Activated B cell treated with CpG ODN at 0.5 μM for 24 hours (primary cell): ENCODE data around the gene HBB. TPM values are rescaled to one million over a fixed set of nuclear protein-coding genes. Genes with fewer than 3 reads are reported as not detected.

ENCODE experiments used
- ATAC-seq: fragments of 200-7000 bp; cut with Tn5 transposase; one replicate; pipeline ENCODE4 v1.10.0; 2021; ENCODE audit warnings: low read depth, mild to moderate bottlenecking, moderate library complexity
- CTCF ChIA-PET: fragments of 350-600 bp; sonication (Branson Sonifier 250); formaldehyde crosslinking; loops from one replicate; lab custom pipeline; 2021; ENCODE audit warnings: antibody characterized with exemption; lab: Charles Lee
- POLR2A ChIA-PET: fragments of 350-600 bp; sonication (Branson Sonifier 250); formaldehyde crosslinking; loops from one replicate; lab custom pipeline; 2021; ENCODE audit warnings: antibody characterized with exemption; lab: Charles Lee
- DNase-seq: peaks from one replicate; pipeline ENCODE4 v3.0.0; 2022
- H3K27ac Mint-ChIP-seq: one replicate; pipeline ENCODE4 v1.8.0; 2020; ENCODE audit warnings: mixed read lengths
- H3K27me3 Mint-ChIP-seq: one replicate; pipeline ENCODE4 v1.8.0; 2021; ENCODE audit warnings: mixed read lengths
- H3K36me3 Mint-ChIP-seq: one replicate; pipeline ENCODE4 v1.8.0; 2021; ENCODE audit warnings: low read depth, mixed read lengths
- H3K4me1 Mint-ChIP-seq: one replicate; pipeline ENCODE4 v1.8.0; 2021; ENCODE audit warnings: mixed read lengths
- H3K4me3 Mint-ChIP-seq: one replicate; pipeline ENCODE4 v1.8.0; 2020; ENCODE audit warnings: mild to moderate bottlenecking, mixed read lengths
- H3K9me3 Mint-ChIP-seq: one replicate; pipeline ENCODE4 v1.8.0; 2020; ENCODE audit warnings: mixed read lengths
- intact Hi-C: fragments of 100-400 bp; cut with micrococcal nuclease; formaldehyde crosslinking; loops from one replicate; pipeline ENCODE4 v1.15.1; 2024
- total RNA-seq: library from RNA; stranded (reverse); gene quantifications from 2 replicates; pipeline ENCODE4 v1.2.3, GENCODE V29; 2022
- TF ChIP-seq, protein P1 (sequence below): fragments of 200-600 bp; IDR thresholded peaks from one replicate; pipeline ENCODE4 v1.8.0; 2022; ENCODE audit warnings: antibody characterized with exemption, mild to moderate bottlenecking

HBB gene
- total RNA-seq, 1 donor from 2014 or later = 147 TPM

DNA sequence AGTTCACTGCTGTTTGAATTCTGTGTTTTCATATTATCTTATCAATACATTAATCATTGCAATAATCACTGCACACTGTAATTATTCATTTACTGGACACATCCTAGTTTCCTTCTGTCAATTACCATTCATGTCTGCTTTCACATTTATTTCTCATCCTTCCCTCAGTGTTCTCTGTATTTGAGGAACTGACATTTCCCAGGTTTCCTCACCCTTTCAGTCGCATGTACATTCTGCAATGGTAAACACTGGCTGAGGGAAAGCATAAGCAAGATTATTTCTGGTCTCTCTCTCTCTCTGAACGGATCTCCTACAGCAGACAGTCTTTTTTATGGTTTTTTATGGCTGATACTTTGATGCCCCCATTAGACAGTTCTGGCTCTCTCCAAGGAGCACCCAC is 11.6 kb upstream of the HBB start:
- Mint-ChIP-seq H3K27me3 (peaks cover 6% of the 10 kb centered on the region), H3K9me3 (no peaks in the 10 kb centered on the region), H3K4me1 (peaks cover 3% of the 10 kb centered on the region), H3K27ac (no peak overlapping the region), H3K4me3 (no peak overlapping the region), H3K36me3 (no peaks in the 10 kb centered on the region)
- TF ChIP-seq, protein P1, sequence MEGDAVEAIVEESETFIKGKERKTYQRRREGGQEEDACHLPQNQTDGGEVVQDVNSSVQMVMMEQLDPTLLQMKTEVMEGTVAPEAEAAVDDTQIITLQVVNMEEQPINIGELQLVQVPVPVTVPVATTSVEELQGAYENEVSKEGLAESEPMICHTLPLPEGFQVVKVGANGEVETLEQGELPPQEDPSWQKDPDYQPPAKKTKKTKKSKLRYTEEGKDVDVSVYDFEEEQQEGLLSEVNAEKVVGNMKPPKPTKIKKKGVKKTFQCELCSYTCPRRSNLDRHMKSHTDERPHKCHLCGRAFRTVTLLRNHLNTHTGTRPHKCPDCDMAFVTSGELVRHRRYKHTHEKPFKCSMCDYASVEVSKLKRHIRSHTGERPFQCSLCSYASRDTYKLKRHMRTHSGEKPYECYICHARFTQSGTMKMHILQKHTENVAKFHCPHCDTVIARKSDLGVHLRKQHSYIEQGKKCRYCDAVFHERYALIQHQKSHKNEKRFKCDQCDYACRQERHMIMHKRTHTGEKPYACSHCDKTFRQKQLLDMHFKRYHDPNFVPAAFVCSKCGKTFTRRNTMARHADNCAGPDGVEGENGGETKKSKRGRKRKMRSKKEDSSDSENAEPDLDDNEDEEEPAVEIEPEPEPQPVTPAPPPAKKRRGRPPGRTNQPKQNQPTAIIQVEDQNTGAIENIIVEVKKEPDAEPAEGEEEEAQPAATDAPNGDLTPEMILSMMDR = no peak
- no peak for ATAC-seq
- no peak for DNase-seq
- POLR2A ChIA-PET = no interaction called here
- intact Hi-C loops = no loop called here
- CTCF ChIA-PET = no interaction called here

DNA sequence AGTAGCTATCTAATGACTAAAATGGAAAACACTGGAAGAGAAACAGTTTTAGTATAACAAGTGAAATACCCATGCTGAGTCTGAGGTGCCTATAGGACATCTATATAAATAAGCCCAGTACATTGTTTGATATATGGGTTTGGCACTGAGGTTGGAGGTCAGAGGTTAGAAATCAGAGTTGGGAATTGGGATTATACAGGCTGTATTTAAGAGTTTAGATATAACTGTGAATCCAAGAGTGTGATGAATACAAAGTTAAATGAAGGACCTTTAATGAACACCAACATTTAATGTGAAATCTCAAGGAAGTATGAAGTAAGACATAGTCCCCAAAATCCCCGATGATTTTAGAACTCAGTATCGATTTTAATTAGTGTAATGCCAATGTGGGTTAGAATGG is 10.5 kb upstream of the HBB start:
- H3K4me3 Mint-ChIP-seq = no peak overlapping the region
- DNase-seq = no peak
- H3K36me3 Mint-ChIP-seq = no peaks in the 10 kb centered on the region
- intact Hi-C loops = no loop called here
- CTCF ChIA-PET = no interaction called here
- ATAC-seq = no peak
- TF ChIP-seq, protein P1 = no peak
- peaks cover 3% of the 10 kb centered on the region for H3K4me1 Mint-ChIP-seq
- H3K27ac Mint-ChIP-seq = no peak overlapping the region
- H3K27me3 Mint-ChIP-seq = peaks cover 6% of the 10 kb centered on the region
- H3K9me3 Mint-ChIP-seq = no peaks in the 10 kb centered on the region
- POLR2A ChIA-PET = no interaction called here

GRCh38 chr11:5235364-5236095 is 8.7 kb upstream of the HBB start:
- Mint-ChIP-seq H3K27ac (no peak overlapping the region), H3K4me1 (peaks cover 3% of the 10 kb centered on the region), H3K4me3 (no peak overlapping the region), H3K9me3 (no peaks in the 10 kb centered on the region), H3K27me3 (peaks cover 6% of the 10 kb centered on the region), H3K36me3 (no peaks in the 10 kb centered on the region)
- ChIA-PET CTCF (no interaction called here), POLR2A (no interaction called here)
- TF ChIP-seq, protein P1 = no peak
- intact Hi-C loops = no loop called here
- ATAC-seq = no peak
- DNase-seq = no peak

DNA sequence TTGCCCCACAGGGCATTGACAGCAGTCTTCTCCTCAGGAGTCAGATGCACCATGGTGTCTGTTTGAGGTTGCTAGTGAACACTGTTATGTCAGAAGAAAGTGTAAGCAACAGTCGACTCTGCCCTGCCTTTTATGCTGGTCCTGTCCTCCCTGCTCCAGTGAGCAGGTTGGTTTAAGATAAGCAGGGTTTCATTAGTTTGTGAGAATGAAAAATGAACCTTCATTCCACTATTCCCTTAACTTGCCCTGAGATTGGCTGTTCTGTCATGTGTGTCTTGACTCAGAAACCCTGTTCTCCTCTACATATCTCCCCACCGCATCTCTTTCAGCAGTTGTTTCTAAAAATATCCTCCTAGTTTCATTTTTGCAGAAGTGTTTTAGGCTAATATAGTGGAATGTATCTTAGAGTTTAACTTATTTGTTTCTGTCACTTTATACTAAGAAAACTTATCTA is 7.5 kb upstream of the HBB start, which contains the start of gene HBD:
HBD (minus strand) TSS at position 103 of the 454 bp plus-strand sequence; CDS start at position 53, 50 bp downstream.
- no peak within 1 kb of the TSS for H3K4me3 Mint-ChIP-seq
- H3K9me3 Mint-ChIP-seq = no peaks in the 10 kb centered on the region
- CTCF ChIA-PET = no interaction called here
- no peaks in the 10 kb centered on the region for H3K36me3 Mint-ChIP-seq
- no peak for DNase-seq
- TF ChIP-seq, protein P1 = no peak
- no peak within 1 kb of the TSS for H3K27ac Mint-ChIP-seq
- peaks cover 4% of the 10 kb centered on the region for H3K27me3 Mint-ChIP-seq
- intact Hi-C loops = no loop called here
- H3K4me1 Mint-ChIP-seq = peaks cover 3% of the 10 kb centered on the region
- POLR2A ChIA-PET = no interaction called here
- ATAC-seq = no peak

- Mint-ChIP-seq H3K27ac (no peak overlapping the region), H3K27me3 (peaks cover 4% of the 10 kb centered on the region), H3K9me3 (no peaks in the 10 kb centered on the region), H3K4me3 (no peak overlapping the region), H3K36me3 (no peaks in the 10 kb centered on the region), H3K4me1 (peaks cover 3% of the 10 kb centered on the region)
- ChIA-PET POLR2A (no interaction called here), CTCF (no interaction called here)
- ATAC-seq = no peak
- no peak for DNase-seq
- TF ChIP-seq, protein P1 = no peak
- intact Hi-C loops = no loop called here
Observed at GRCh38 chr11:5233307-5233706, 6.4 kb upstream of the HBB start.
